Skeletal muscle tissue (tissue), 4 donors: ENCODE data around the gene NFATC1. TPM values are rescaled to one million over a fixed set of nuclear protein-coding genes. Genes with fewer than 3 reads are reported as not detected.

Experiments
- H3K27ac ChIP-seq: one replicate; pipeline ENCODE4 v1.7.0; 2013; ENCODE audit warnings: mild to moderate bottlenecking, low read depth, low read length, inconsistent platforms
- H3K27me3 ChIP-seq, 3 donors: one replicate each; pipeline ENCODE4 v1.7.0; 2013; ENCODE audit warnings: low read length in 3 of 3; ENCODE audit not compliant: control insufficient read depth in 3 of 3, insufficient read depth in 3 of 3
- H3K36me3 ChIP-seq, 3 donors: one replicate each; pipeline ENCODE4 v1.7.0; 2013; ENCODE audit warnings: low read length in 3 of 3; ENCODE audit not compliant: control insufficient read depth in 3 of 3, insufficient read depth in 3 of 3
- H3K4me1 ChIP-seq, 3 donors: one replicate each; pipeline ENCODE4 v1.7.0; 2013; ENCODE audit warnings: low read length in 3 of 3, mild to moderate bottlenecking in 3 of 3; ENCODE audit not compliant: control insufficient read depth in 3 of 3, insufficient read depth in 3 of 3
- H3K4me3 ChIP-seq, 3 donors: one replicate each; pipeline ENCODE4 v1.7.0; 2013; ENCODE audit warnings: low read length in 3 of 3
- H3K9ac ChIP-seq, 3 donors: one replicate each; pipeline ENCODE4 v1.7.0; 2013; ENCODE audit warnings: low read length in 3 of 3, mild to moderate bottlenecking in 3 of 3, moderate library complexity in 2 of 3, low read depth in 1 of 3
- H3K9me3 ChIP-seq, 3 donors: one replicate each; pipeline ENCODE4 v1.7.0; 2013; ENCODE audit warnings: low read length in 3 of 3; ENCODE audit not compliant: control insufficient read depth in 3 of 3
- total RNA-seq: library from RNA; depleted of rRNA; stranded (reverse); fragments of >200 nt; gene quantifications from one replicate; pipeline ENCODE4 v1.2.3, GENCODE V29; 2014
- donor health status: Osteomylitis.

NFATC1 gene
- total RNA-seq, 1 donor from 2014 or later = 10.4 TPM

- Histone ChIP-seq H3K4me3 (peak overlapping the region; percentile 20 to 63 (median 55)), H3K4me1 (peaks cover 48 to 65% (median 55%) of the 10 kb centered on the region in 3 donors)
These were observed 7.4 kb downstream of the NFATC1 start for GRCh38 chr18:79402977-79403722.

GRCh38 chr18:79403723-79404566 lies 8.2 kb downstream of the NFATC1 start:
- Histone ChIP-seq H3K9ac (peak overlapping the region; percentile 63 to 84 (median 69)), H3K27me3 (no peaks in the 10 kb centered on the region), H3K4me3 (peak overlapping the region; percentile 41 to 63 (median 55)), H3K27ac (peak overlapping the region; percentile 82), H3K4me1 (peaks cover 50 to 64% (median 54%) of the 10 kb centered on the region in 3 donors), H3K36me3 (peaks cover 0 to 3% (median 2%) of the 10 kb centered on the region in 3 donors), H3K9me3 (no peaks in the 10 kb centered on the region)

More at GRCh38 chr18:79402977-79403722, 7.4 kb downstream of the NFATC1 start:
- no peaks in the 10 kb centered on the region for H3K9me3 ChIP-seq
- peaks cover 0 to 3% (median 2%) of the 10 kb centered on the region in 3 donors for H3K36me3 ChIP-seq
- no peaks in the 10 kb centered on the region for H3K27me3 ChIP-seq
- H3K27ac ChIP-seq = peak overlapping the region; percentile 82
- H3K9ac ChIP-seq = peak overlapping the region; percentile 63 to 84 (median 74)

GRCh38 chr18:79404567-79404910 lies 8.8 kb downstream of the NFATC1 start:
- H3K9me3 ChIP-seq = no peaks in the 10 kb centered on the region
- H3K27me3 ChIP-seq = no peaks in the 10 kb centered on the region
- peaks cover 0 to 5% (median 2%) of the 10 kb centered on the region in 3 donors for H3K36me3 ChIP-seq
- peak overlapping the region; percentile 63 to 84 (median 69) for H3K9ac ChIP-seq
- peak overlapping the region; percentile 82 for H3K27ac ChIP-seq
- H3K4me1 ChIP-seq = peaks cover 50 to 58% (median 52%) of the 10 kb centered on the region in 3 donors
- peak overlapping the region; percentile 41 to 63 (median 55) for H3K4me3 ChIP-seq

- H3K9ac ChIP-seq = peak overlapping the region in 2 of 3 donors; percentile 69 to 84
- peaks cover 49 to 58% (median 50%) of the 10 kb centered on the region in 3 donors for H3K4me1 ChIP-seq
- peak overlapping the region; percentile 41 to 63 (median 55) for H3K4me3 ChIP-seq
- H3K9me3 ChIP-seq = no peaks in the 10 kb centered on the region
- no peaks in the 10 kb centered on the region for H3K27me3 ChIP-seq
- H3K36me3 ChIP-seq = peaks cover 0 to 6% (median 2%) of the 10 kb centered on the region in 3 donors
- peak overlapping the region; percentile 82 for H3K27ac ChIP-seq
These were observed 9.5 kb downstream of the NFATC1 start for GRCh38 chr18:79405019-79405780.

- peak overlapping the region in 1 of 3 donors; percentile 33 for H3K9ac ChIP-seq
- peak overlapping the region; percentile 3 to 29 (median 15) for H3K4me3 ChIP-seq
- H3K36me3 ChIP-seq = peaks cover 6 to 11% (median 6%) of the 10 kb centered on the region in 3 donors
- H3K4me1 ChIP-seq = peaks cover 48 to 56% (median 49%) of the 10 kb centered on the region in 3 donors
- H3K27ac ChIP-seq = peak overlapping the region; percentile 82
- no peaks in the 10 kb centered on the region for H3K27me3 ChIP-seq
- no peaks in the 10 kb centered on the region for H3K9me3 ChIP-seq
These were observed 10.2 kb downstream of the NFATC1 start for GRCh38 chr18:79405781-79406575.

- peaks cover 43 to 49% (median 46%) of the 10 kb centered on the region in 3 donors for H3K4me1 ChIP-seq
- H3K27ac ChIP-seq = peak overlapping the region; percentile 82
- no peak overlapping the region for H3K4me3 ChIP-seq
- no peaks in the 10 kb centered on the region for H3K27me3 ChIP-seq
- H3K9me3 ChIP-seq = no peaks in the 10 kb centered on the region
- H3K9ac ChIP-seq = no peak overlapping the region
- peaks cover 8 to 16% (median 9%) of the 10 kb centered on the region in 3 donors for H3K36me3 ChIP-seq
These were observed 11.0 kb downstream of the NFATC1 start for GRCh38 chr18:79406708-79407107.

GRCh38 chr18:79409313-79409712 lies 13.6 kb downstream of the NFATC1 start:
- Histone ChIP-seq H3K9ac (no peak overlapping the region), H3K4me3 (no peak overlapping the region)

GRCh38 chr18:79410171-79410641 lies 14.5 kb downstream of the NFATC1 start:
- H3K9ac ChIP-seq = no peak overlapping the region
- H3K4me1 ChIP-seq = peaks cover 12 to 18% (median 14%) of the 10 kb centered on the region in 3 donors
- no peaks in the 10 kb centered on the region for H3K9me3 ChIP-seq
- H3K27ac ChIP-seq = no peak overlapping the region
- no peaks in the 10 kb centered on the region for H3K27me3 ChIP-seq
- H3K36me3 ChIP-seq = peaks cover 14 to 32% (median 15%) of the 10 kb centered on the region in 3 donors
- no peak overlapping the region for H3K4me3 ChIP-seq

More at GRCh38 chr18:79409313-79409712, 13.6 kb downstream of the NFATC1 start:
- no peaks in the 10 kb centered on the region for H3K27me3 ChIP-seq
- peaks cover 21 to 26% (median 23%) of the 10 kb centered on the region in 3 donors for H3K4me1 ChIP-seq
- peaks cover 14 to 29% (median 17%) of the 10 kb centered on the region in 3 donors for H3K36me3 ChIP-seq
- no peak overlapping the region for H3K27ac ChIP-seq
- H3K9me3 ChIP-seq = no peaks in the 10 kb centered on the region
